ENCODE measurements around the gene CARMIL3.
"Not testable (repeated sequence)": the region's sequence is repeated elsewhere in the genome, so short reads cannot be mapped to it uniquely, and the experiment has no call there.

Gene CARMIL3

DNA sequence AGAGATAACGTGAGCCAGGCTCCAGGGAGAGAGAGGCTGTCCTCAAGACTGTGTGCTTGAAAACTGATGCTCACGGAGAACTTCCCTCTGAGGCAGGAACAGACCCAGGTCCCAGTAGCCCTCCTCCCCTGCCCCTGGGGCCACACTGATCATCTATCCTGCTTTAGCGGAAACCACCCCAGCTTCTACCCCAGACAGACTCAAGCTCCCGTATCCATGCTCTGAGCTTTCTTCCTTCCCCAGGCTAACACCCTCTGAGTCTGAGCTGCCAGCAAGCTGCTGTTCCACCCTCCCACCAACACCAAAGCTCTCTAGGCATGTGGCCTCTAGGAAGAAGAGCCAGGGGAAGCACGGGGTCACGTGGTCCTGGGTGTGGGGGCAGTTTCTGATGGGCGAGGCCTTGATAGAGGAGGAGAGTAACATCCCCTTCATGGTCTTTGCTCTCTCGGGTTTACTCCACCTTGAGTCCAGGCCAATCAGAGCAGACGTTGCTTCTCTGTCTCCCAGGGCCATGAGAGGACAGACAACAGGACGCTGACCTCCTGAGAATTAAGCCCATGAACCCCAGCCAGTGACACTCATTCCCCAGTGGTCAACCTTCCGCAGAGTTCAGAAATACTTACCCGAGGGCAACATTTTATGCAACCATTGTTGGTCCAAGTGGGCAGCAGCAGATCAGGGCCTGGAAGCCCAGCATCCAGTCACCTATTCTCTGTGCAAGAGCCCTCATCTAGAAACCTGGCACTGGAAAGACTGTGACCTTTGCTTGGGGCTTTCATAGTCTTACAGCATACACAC, 43.7 kb downstream of the CARMIL3 start:
- DNase-seq: no peak

DNA sequence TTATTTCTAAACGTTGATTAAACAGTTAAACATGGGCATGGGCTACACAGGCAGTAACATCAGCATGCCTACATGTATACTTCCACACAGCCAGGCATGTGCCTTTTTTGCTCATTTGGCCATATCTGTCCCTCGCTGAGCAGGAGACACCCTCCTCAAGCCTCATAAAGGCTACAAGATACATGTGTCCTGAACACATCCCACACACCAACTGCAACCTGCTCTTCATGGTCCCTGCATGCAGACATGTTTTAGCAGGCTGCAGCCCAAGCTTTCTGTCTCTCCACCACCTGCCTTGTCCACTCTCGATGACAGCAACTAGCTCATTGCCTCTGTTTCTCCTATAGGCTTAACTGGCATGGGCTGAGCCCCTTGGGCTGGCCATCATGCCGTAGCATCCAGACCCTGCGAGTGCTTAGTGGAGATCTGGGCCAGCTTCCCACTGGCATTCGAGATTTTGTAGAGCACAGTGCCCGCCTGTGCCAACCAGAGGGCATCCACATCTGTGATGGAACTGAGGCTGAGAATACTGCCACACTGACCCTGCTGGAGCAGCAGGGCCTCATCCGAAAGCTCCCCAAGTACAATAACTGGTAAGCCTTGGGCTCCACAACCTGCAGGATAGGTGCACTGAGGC, 44.9 kb downstream of the CARMIL3 start:
- no peak for DNase-seq

DNA sequence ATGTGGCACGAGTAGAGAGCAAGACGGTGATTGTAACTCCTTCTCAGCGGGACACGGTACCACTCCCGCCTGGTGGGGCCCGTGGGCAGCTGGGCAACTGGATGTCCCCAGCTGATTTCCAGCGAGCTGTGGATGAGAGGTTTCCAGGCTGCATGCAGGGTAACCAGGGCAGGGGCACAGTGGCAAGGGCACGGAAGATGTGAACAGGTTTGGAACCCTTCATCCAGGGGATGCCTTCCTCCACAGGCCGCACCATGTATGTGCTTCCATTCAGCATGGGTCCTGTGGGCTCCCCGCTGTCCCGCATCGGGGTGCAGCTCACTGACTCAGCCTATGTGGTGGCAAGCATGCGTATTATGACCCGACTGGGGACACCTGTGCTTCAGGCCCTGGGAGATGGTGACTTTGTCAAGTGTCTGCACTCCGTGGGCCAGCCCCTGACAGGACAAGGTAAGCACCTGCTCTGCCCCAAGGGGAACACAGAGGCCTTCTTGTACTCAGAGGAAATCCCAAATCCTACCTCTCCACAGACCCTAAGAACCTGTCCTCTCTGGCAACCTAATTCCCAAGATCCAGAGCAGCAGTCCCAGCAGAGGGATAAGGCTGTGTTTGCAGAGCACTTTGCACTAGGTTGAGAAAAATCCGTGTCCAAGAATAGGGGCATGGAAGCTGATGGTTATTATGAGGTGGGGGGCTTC, 46.6 kb downstream of the CARMIL3 start:
- no peak for DNase-seq

DNA sequence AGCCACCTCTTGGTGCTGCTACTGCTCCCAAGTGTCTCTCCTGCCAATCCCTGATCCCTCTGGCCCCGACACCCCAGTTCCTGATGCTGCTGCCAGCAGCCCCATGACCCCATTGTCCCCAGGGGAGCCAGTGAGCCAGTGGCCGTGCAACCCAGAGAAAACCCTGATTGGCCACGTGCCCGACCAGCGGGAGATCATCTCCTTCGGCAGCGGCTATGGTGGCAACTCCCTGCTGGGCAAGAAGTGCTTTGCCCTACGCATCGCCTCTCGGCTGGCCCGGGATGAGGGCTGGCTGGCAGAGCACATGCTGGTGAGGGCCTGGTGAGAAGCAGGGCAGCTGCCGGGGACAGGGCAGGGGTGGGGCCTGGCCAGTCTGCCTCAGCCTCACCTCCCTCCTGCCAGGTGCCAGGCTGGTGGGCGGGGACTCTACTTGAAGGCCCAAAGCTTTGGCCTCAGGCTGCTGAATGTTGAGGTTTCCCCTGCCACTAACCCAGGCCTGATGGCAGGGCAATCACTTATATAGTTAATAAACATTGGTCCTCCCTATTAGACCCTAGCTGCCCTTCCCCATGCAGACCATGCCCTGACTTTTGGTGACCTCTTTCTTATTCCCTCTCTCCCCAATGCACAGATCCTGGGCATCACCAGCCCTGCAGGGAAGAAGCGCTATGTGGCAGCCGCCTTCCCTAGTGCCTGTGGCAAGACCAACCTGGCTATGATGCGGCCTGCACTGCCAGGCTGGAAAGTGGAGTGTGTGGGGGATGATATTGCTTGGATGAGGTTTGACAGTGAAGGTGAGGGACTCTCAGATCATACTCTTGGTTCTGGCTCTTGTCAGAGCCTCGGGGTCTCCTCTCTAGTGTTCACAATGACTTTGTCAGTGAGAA, 47.4 kb downstream of the CARMIL3 start:
- DNase-seq: peak; percentile 37

DNA sequence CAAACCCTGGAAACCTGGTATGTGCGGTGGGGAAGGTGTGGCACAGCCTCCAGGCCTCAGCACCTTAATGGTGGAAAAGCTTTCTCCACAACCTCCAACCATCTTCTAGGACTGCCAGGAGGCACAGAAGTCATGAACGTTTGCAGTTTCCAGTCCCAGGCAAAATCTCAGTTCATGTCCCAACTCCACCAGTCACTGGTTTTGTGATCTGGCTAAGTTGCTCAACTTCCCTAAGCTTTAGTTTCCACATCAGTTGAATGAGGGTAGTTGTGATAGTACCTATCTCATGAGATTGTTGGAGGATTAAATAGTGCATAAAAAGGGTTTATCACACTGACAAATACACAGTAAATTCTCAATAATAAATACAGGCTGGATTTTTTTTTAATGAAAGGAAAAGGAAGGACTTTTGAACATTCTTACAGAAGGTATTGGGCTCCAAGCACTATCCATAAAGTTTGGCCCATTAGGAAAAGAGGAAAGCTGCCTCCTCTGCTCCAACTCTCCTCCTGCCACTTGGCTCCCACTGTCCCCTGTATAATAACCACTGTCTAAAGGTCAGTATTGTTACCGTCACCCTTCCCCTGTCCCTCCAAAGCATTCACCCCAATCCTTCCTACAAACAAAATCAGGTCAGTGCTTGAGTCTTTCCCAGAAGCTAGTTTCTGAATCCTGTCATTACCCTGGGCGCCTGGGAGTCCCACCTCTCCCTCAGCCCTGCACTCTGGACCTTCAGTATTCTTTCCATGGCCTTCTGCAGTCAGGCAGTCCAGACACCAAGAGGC, 48.6 kb downstream of the CARMIL3 start:
- no peak for DNase-seq

DNA sequence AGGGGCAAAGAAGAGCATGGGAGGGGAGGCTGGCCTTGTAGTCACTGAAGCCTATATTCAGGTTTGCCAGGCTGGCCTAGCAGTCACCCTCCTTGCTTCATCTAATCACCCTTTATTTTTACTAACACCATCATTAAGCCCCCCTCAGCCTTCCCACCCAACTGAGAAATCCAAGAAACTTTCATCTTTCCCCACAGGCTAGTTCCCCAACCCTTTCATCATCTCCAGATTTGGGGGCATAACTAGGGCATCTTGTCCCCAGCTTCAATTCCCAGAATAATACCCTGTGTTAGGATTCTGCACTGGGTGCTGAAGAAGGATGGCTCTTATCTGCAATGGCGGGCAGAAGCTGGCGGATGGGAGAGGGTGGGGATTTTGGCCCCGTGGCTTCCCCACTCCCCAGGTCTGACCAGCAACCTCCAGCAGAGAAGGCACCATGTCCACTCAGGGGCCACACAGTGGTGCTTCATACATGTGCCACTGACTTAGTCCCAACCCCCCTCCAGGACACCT, 49.2 kb downstream of the CARMIL3 start:
- no peak for DNase-seq

DNA sequence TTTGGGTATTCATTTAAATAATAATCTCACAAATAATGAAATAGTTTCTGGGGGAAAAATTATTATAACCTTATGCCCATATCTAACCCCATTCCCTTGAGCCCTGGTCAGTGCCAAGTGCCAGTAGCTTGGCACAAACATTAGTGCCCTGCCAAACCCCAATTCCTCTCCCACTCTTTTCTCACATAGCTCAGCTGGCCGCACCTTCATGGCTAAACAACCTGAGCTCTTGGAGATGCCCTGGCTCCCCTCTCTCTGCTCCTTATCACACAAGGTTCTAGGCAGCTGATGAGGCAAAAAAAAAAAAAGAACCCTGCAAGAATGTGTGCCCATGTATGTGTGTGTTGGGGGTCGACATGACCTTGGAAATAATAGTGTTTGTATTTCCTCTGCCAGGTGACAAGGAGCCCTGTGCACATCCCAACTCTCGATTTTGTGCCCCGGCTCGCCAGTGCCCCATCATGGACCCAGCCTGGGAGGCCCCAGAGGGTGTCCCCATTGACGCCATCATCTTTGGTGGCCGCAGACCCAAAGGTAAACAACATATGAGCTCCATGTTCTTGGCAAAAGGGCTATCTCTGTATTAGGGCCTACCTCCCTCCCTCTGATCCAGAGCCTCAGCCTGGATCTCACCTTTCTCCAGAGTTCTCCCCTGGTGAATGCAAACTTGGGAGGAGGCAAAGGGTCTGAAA, 50.7 kb downstream of the CARMIL3 start:
- no peak for DNase-seq

DNA sequence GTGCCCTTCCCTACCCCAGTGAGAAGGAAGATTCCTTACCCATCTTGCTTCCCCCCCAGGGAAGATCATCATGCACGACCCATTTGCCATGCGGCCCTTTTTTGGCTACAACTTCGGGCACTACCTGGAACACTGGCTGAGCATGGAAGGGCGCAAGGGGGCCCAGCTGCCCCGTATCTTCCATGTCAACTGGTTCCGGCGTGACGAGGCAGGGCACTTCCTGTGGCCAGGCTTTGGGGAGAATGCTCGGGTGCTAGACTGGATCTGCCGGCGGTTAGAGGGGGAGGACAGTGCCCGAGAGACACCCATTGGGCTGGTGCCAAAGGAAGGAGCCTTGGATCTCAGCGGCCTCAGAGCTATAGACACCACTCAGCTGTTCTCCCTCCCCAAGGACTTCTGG, 51.6 kb downstream of the CARMIL3 start:
- DNase-seq: no peak

DNA sequence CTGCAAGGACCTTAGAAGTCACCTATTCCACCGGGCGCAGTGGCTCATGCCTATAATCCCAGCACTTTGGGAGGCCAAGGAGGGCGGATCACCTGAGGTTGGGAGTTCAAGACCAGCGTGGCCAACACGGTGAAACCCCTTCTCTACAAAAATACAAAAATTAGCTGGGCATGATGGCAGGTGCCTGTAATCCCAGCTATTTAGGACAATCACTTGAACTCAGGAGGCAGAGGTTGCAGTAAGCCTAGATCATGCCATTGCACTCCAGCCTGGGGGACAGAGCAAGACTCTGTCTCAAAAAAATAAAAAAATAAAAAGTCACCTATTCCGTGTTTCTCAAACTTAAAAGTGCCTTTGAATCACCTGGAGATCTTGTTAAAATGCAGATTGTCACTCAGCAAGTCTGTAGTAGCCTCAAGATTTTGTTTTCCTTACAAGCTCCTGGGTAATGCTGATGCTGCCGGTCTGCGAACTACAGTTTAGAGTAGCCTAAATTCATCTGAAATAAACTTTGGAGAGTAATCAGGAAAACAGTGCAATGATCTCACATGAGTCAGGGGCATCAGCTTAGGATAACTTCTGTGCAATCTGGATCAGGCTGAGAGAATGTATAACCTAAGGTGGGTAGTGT, 53.9 kb downstream of the CARMIL3 start:
- not testable (repeated sequence) for DNase-seq

DNA sequence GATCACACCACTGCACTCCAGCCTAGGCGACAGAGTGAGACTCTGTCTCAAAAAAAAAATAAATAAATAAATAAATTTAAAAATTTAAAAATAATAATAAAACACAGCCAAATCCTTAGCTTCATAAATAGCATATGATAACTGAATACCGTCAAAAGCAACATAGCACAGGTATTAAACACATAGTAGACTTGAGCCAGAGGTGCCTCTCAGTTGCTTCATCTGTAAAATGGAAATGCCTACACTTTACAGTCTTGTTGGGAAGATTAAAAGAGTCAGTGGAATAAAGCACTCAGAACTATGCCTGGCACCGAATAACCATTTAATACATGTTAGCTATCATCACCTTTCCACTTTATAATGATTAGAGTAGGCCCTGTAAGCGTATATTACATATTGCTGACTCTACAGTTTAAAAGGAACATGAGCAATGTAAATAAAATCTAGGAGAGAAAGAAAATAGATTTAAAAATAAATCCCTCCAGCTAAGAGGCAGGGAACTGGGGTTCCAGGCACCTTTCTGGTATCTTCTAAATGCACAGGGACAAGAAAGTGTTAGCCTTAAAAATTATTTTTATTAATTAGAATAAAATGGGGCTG, 55.0 kb downstream of the CARMIL3 start:
- DNase-seq: no peak

DNA sequence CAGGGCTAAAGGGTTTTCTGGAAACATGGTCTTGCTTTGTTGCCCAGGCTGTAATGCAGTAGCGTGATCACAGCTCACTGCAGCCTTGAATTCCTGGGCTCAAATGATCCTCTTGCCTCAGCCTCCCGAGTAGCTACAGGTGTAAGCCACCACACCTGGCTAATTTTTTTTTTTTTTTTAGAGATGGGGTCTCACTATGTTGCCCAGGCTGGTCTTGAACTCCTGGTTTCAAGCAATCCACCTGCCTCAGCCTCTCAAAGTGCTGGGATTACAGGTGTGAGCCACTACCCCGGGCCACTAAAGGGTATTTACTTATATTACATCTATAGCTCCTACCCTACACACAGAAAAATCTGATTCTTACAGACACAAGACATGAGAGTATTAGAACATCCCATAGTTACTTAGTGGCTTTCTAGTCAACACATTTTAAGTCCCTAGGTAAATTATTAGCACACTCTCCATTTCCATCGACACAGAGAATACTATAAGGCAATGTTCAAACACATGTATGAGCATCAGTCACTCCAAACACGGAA, 56.6 kb downstream of the CARMIL3 start:
- DNase-seq: no peak

DNA sequence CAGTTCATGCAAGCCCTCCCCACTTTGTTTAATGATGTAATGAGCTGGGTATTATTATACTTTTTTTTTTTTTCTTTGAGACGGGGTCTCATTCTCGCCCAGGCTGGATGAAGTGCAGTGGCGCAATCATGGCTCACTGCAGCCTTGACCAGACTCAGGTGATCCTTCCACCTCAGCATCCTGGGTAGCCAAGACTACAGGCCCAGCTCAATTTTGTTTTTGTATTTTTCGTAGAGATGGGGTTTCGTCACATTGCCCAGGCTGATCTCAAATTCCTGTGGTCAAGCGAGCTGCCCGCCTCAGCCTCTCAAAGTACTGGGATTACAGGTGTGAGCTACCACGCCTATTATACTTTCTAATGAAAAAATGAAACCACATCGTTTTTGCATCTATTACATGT, 58.3 kb downstream of the CARMIL3 start:
- DNase-seq: no peak

DNA sequence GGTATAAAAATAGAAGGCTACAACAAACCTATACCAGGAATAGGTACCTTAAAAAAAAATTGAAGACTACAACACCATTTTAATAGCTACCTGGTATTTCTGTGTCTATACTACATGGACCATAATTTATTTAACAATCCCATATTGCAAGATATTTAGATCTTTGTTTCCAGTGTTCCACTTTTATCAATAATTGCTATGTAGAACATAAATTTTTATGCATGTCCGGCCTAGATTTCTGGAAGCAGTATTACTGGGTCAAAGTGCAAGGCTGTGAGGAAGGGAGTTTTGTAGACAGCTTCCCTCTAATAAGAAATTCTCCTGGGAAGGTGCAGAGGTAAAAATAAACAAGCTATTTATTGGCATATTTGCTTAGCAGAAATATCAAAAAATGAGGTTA, 58.7 kb downstream of the CARMIL3 start:
- DNase-seq: no peak

DNA sequence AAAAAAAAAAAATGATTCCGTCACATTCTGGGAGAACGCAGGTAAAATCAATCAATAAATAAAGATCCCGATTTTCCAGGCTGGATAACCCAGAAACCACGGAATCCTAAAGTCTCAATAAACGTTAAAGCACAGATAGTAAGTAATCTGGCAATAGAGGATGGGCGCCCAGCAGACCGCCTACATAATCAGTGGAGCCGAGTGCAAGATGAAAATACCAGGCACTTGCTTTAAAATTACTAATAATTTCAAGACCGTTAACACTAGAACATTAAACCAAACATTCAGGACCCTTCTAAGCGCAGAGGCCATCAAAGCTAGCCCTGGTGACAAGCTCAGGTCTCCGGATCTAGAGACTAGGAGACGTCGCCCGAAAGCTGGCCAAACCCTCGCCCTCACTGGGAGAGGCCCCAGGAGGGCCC, 61.6 kb downstream of the CARMIL3 start:
- no peak for DNase-seq

DNA sequence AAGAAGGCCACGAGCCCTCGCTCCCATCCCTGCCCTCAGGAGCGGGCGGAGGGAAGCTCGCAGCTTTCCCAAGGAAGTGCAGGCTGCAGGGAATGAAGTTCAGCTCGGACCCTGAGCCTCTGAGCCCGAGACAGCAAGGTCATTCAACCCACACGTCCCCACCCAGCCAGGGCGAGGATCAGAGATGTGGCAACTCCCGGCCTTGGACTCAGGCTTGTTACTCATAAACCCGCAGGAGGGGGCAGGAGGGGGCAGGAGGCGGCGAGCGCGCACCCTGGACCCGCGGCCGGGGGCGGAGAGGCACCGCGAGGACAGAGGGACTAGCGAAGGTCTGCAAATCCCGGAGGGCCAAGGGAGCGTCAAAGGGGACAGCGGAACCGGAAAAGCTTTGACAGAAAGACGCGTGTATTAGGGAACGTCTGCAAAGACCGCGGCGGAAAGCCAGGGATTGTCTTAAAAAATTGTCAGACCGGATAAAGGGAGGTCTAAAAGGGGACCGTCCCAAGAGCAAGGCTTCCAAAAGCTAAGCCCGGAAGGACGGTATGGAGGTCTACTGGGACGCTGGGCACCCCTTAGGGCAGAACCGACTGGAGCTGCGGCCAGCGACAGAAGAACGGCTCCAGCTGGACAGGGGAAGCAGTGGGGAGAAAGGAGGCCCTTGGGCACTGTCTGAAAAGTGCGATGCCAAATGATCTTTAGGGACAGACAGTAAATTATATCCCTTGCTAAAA, 62.2 kb downstream of the CARMIL3 start:
- peak; percentile 78 for DNase-seq

DNA sequence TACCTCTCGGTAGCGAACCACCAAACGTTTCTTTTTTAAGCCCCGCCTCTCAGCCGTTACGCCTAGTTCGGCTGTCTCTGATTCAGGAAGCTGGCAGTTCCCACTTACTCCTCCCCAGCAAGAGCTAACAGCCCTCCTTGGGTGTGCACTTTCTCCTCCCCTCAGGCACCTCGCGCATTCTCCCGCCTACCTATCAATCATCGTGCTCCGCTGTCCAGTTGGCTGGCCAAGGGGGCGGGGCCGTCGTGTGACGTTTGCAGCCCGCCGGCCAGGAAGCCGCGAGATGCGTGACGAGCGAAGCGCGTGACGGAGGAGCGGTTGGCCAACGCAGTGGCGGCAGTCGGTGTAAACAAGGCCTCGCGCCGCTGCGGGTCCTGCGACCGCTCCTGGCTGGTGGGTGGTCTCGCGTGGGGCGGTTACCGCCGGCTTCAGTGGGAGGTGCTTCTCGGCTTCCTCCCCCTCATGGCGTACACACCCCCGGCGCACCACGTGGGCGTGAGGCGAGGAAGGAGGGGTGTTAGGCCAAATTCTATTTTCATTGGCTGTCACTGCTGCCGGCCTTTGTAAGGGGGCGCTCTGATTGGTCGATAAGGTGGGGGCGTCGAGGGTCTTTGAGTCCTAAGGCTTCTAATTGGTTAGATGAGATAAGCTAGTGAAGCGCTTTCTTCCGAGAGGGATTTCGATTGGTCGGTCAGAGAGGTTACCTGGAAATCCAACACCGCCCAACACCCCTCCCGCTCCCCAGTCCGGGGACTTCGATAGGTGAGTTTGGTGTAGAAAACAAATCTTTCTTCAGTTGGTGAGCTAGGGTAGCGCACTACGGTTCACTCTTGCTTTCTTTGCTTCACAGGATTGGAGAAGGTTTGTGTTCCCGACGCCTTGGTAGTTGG, 63.0 kb downstream of the CARMIL3 start, which contains the start of the genes DCAF11 and NRL:
DCAF11 (plus strand) TSS at position 246 of the 890 bp plus-strand sequence. CDS start 818 bp downstream, outside the sequence.
NRL (minus strand) TSS at position 418 of the 890 bp plus-strand sequence. CDS start 32,101 bp downstream, outside the sequence.
- peak; percentile 99 for DNase-seq

DNA sequence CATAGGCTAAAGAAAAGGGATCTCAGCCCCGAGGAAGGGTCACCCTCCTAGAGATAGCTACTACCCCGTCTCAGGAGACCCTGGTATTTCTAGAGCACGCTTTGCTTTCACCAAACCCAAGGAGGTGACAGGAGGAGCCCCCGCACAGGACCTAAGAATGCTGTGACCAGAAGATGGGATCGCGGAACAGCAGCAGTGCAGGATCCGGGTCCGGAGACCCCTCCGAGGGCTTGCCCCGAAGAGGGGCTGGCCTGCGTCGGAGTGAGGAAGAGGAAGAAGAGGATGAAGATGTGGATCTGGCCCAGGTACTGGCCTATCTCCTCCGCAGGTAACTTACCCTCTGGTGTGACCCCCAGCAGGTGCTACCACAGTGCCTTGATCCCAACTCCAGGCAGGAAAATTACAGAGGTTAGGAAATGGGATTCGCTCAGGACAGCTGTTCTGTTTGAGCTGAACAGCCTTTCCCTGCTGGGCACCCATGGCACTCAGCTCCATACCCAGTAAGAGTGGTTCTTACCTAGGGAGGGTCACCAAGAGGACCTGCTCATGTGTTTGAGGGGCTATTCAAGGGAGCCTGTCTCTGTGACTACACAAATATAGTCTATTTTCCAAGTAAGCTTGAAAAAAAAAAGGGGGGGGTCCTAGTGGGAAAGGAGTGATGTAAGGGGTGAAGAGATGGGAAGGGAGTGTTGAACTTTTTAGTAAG, 63.8 kb downstream of the CARMIL3 start:
- no peak for DNase-seq

All from COR-L47 (cell line).